IMR-90 (cell line): ENCODE measurements around the gene PNMA1. TPM values are rescaled to one million over a fixed set of nuclear protein-coding genes. Genes with fewer than 3 reads are reported as not detected.
A peak's percentile ranks its signal among the peaks of the same experiment; 100 is the strongest.

ENCODE experiments used
- ATAC-seq: fragments of 200-7000 bp; cut with Tn5 transposase; 2 replicates; pipeline ENCODE4 v1.9.1; 2020; ENCODE audit warnings: low read depth, mild to moderate bottlenecking, moderate library complexity
- BruUV-seq: library from RNA; stranded (reverse); fragments of 400-500 nt; replicated peaks from 2 replicates; lab custom pipeline; 2021; lab: Mats Ljungman, UMichigan
- CTCF ChIA-PET: fragments of 300-600 bp; formaldehyde crosslinking; extraction: SDS; loops from one replicate; lab custom pipeline; 2021; ENCODE audit warnings: antibody characterized with exemption; lab: Yijun Ruan, JAX
- POLR2A ChIA-PET: fragments of 300-600 bp; sonication (Branson Sonifier 250); formaldehyde crosslinking; loops from one replicate; lab custom pipeline; 2022; ENCODE audit warnings: antibody characterized with exemption; ENCODE audit not compliant: unreplicated experiment; lab: Charles Lee
- DNase-seq: peaks from one replicate; pipeline ENCODE4 v3.0.0; 2013
- H2AFZ ChIP-seq: replicated peaks from 2 replicates; pipeline ENCODE3; 2013; ENCODE audit warnings: low read length, mild to moderate bottlenecking; ENCODE audit not compliant: poor library complexity
- H2AK5ac ChIP-seq: 2 replicates; pipeline ENCODE4 v1.6.1; 2013; ENCODE audit warnings: low read depth, low read length, inconsistent platforms
- H2AK9ac ChIP-seq: replicated peaks from 2 replicates; pipeline ENCODE3; 2013; ENCODE audit warnings: mild to moderate bottlenecking, low read depth, low read length, moderate library complexity; ENCODE audit not compliant: poor library complexity
- H2BK120ac ChIP-seq: 2 replicates; pipeline ENCODE4 v1.6.1; 2013; ENCODE audit warnings: low read depth, low read length, inconsistent platforms
- H2BK15ac ChIP-seq: 3 replicates; pipeline ENCODE4 v1.6.1; 2013; ENCODE audit warnings: low read depth, low read length, inconsistent platforms
- H2BK20ac ChIP-seq: 2 replicates; pipeline ENCODE4 v1.6.1; 2013; ENCODE audit warnings: low read depth, mild to moderate bottlenecking, inconsistent platforms, low read length, moderate library complexity
- H2BK5ac ChIP-seq: 2 replicates; pipeline ENCODE4 v1.6.1; 2013; ENCODE audit warnings: mild to moderate bottlenecking, low read depth, low read length, inconsistent platforms; ENCODE audit not compliant: poor library complexity, severe bottlenecking
- H3K14ac ChIP-seq: replicated peaks from 2 replicates; pipeline ENCODE4 v1.6.1; 2013; ENCODE audit warnings: low read depth, low read length, inconsistent platforms
- H3K18ac ChIP-seq: 2 replicates; pipeline ENCODE4 v1.6.1; 2013; ENCODE audit warnings: low read depth, low read length, control low read depth
- H3K23ac ChIP-seq: 2 replicates; pipeline ENCODE4 v1.6.1; 2013; ENCODE audit warnings: low read depth, low read length, inconsistent platforms
- H3K27ac ChIP-seq: 2 replicates; pipeline ENCODE4 v1.5.1; 2013; ENCODE audit warnings: mild to moderate bottlenecking, control low read depth, low read length; ENCODE audit not compliant: insufficient read depth
- H3K27me3 ChIP-seq: 2 replicates; pipeline ENCODE4 v1.6.1; 2013; ENCODE audit warnings: low read length; ENCODE audit not compliant: control insufficient read depth, insufficient read depth
- H3K36me3 ChIP-seq: 2 replicates; pipeline ENCODE4 v1.6.1; 2013; ENCODE audit warnings: low read length, mixed read lengths; ENCODE audit not compliant: control insufficient read depth, insufficient read depth
- H3K4ac ChIP-seq: 2 replicates; pipeline ENCODE4 v1.6.1; 2013; ENCODE audit warnings: low read depth, low read length, inconsistent platforms
- H3K4me1 ChIP-seq: 2 replicates; pipeline ENCODE4 v1.6.1; 2013; ENCODE audit warnings: low read length, mixed read lengths; ENCODE audit not compliant: control insufficient read depth, insufficient read depth
- H3K4me2 ChIP-seq: 2 replicates; pipeline ENCODE4 v1.6.1; 2013; ENCODE audit warnings: low read depth, mild to moderate bottlenecking, control low read depth, low read length, moderate library complexity
- H3K4me3 ChIP-seq: 2 replicates; pipeline ENCODE4 v1.5.1; 2013; ENCODE audit warnings: low read depth, mild to moderate bottlenecking, control low read depth, low read length, moderate library complexity; ENCODE audit not compliant: insufficient read depth
- H3K56ac ChIP-seq: 2 replicates; pipeline ENCODE4 v1.6.1; 2013; ENCODE audit warnings: low read length, inconsistent platforms; ENCODE audit not compliant: insufficient read depth; ENCODE audit errors: extremely low read depth
- H3K79me1 ChIP-seq, 2 experiments: 2 replicates each; pipeline ENCODE4 v1.6.1; 2013; ENCODE audit warnings: low read length in 2 of 2, inconsistent platforms in 1 of 2, low read depth in 1 of 2
- H3K9ac ChIP-seq: 2 replicates; pipeline ENCODE4 v1.6.1; 2013; ENCODE audit warnings: low read depth, low read length, control low read depth
- H3K9me1 ChIP-seq: 2 replicates; pipeline ENCODE4 v1.6.1; 2013; ENCODE audit warnings: low read length, inconsistent platforms; ENCODE audit not compliant: insufficient read depth
- H3K9me3 ChIP-seq: 2 replicates; pipeline ENCODE4 v1.6.1; 2013; ENCODE audit warnings: low read length; ENCODE audit not compliant: control insufficient read depth, insufficient read depth
- H4K20me1 ChIP-seq: 2 replicates; pipeline ENCODE4 v1.6.1; 2013; ENCODE audit warnings: low read length, inconsistent platforms; ENCODE audit not compliant: insufficient read depth
- H4K5ac ChIP-seq: 2 replicates; pipeline ENCODE4 v1.6.1; 2013; ENCODE audit warnings: mild to moderate bottlenecking, low read depth, low read length, control low read depth
- H4K8ac ChIP-seq, 2 experiments: 2 replicates each; pipeline ENCODE4 v1.6.1; 2013; ENCODE audit warnings: low read depth in 2 of 2, low read length in 2 of 2, control low read depth in 1 of 2, inconsistent platforms in 1 of 2
- H4K91ac ChIP-seq: 2 replicates; pipeline ENCODE4 v1.6.1; 2013; ENCODE audit warnings: low read depth, low read length, inconsistent platforms; ENCODE audit not compliant: insufficient read depth
- BHLHE40 ChIP-seq: fragments of 150-350 bp; IDR thresholded peaks from 2 replicates; pipeline ENCODE4 v1.6.1; 2016; ENCODE audit warnings: mild to moderate bottlenecking, low read depth, low read length
- CEBPB ChIP-seq: IDR thresholded peaks from 2 replicates; pipeline ENCODE4 v1.6.1; 2012; ENCODE audit warnings: low read depth, low read length, improper control_type of control experiment
- CHD1 ChIP-seq: IDR thresholded peaks from 2 replicates; pipeline ENCODE4 v1.6.1; 2012; ENCODE audit warnings: low read depth, low read length, improper control_type of control experiment
- ELK1 ChIP-seq: fragments of 150-350 bp; IDR thresholded peaks from 2 replicates; pipeline ENCODE4 v1.6.1; 2016; ENCODE audit warnings: low read depth, mild to moderate bottlenecking, low read length, moderate library complexity, borderline replicate concordance
- FOS ChIP-seq: fragments of 150-350 bp; IDR thresholded peaks from 2 replicates; pipeline ENCODE4 v1.6.1; 2016; ENCODE audit warnings: low read depth, low read length
- MXI1 ChIP-seq: IDR thresholded peaks from 2 replicates; pipeline ENCODE4 v1.6.1; 2012; ENCODE audit warnings: low read depth, mild to moderate bottlenecking, low read length, moderate library complexity, borderline replicate concordance
- NFE2L2 ChIP-seq: fragments of 150-350 bp; IDR thresholded peaks from 2 replicates; pipeline ENCODE4 v1.6.1; 2016; ENCODE audit warnings: low read depth, mild to moderate bottlenecking, low read length
- POLR2A ChIP-seq: IDR thresholded peaks from 2 replicates; pipeline ENCODE4 v1.6.1; 2012; ENCODE audit warnings: mild to moderate bottlenecking, low read depth, low read length
- RAD21 ChIP-seq: IDR thresholded peaks from 2 replicates; pipeline ENCODE4 v1.6.1; 2012; ENCODE audit warnings: low read length, improper control_type of control experiment
- RFX5 ChIP-seq: IDR thresholded peaks from 2 replicates; pipeline ENCODE4 v1.8.0; 2012; ENCODE audit warnings: low read depth, mild to moderate bottlenecking, low read length, moderate library complexity
- SMC3 ChIP-seq: fragments of 150-350 bp; IDR thresholded peaks from 2 replicates; pipeline ENCODE4 v1.6.1; 2016; ENCODE audit warnings: low read depth, mild to moderate bottlenecking, antibody characterized with exemption, low read length, moderate library complexity
- USF2 ChIP-seq: fragments of 150-350 bp; IDR thresholded peaks from 2 replicates; pipeline ENCODE4 v1.6.1; 2017; ENCODE audit warnings: mild to moderate bottlenecking, antibody characterized with exemption, low read length, low read depth
- WGBS, 2 experiments: methylation state at CpG; one replicate each; pipeline versions ENCODE4 v1.1.5 to v1.1.7; 2013; ENCODE audit warnings: missing lambda C conversion rate in 2 of 2; ENCODE audit not compliant: insufficient read length in 1 of 2; ENCODE audit errors: extremely low coverage in 2 of 2; 5-methylcytosine and 5-hydroxymethylcytosine counted together
- dilution Hi-C: fragments of 300-500 bp; cut with HindIII; formaldehyde crosslinking; loops from one replicate; pipeline ENCODE4 v1.14.3; 2018; ENCODE audit warnings: low sequenced_read_pairs; ENCODE audit not compliant: unreplicated experiment
- in situ Hi-C: fragments of 300-500 bp; cut with MboI; formaldehyde crosslinking; loops from 3 replicates; pipeline ENCODE4 v1.14.3; 2019; ENCODE audit warnings: low sequenced_read_pairs, inconsistent platforms, mixed read lengths
- intact Hi-C: fragments of 100-400 bp; cut with micrococcal nuclease; formaldehyde crosslinking; loops from 2 replicates; pipeline ENCODE4 v1.10.0; 2022
- polyA plus RNA-seq, 3 experiments: library from polyadenylated mRNA; depleted of rRNA; stranded (reverse); fragments of >200 nt; gene quantifications; 2 replicates each; pipeline ENCODE4 v1.2.3, GENCODE V29; 2012; ENCODE audit warnings: low replicate concordance in 1 of 3
- total RNA-seq: library from RNA; depleted of rRNA; stranded (reverse); fragments of >200 nt; gene quantifications from 2 replicates; pipeline ENCODE4 v1.2.3, GENCODE V29; 2012

The PNMA1 gene
- total and polyA plus RNA-seq, 2 of the 4 experiments (the other 2 are of a cell fraction), result 6.5 to 28.2 TPM

GRCh38 chr14:73758392-73759182 lies 44.4 kb upstream of the PNMA1 start (continued):
- peak; percentile 16; the same call in 1 of the 2 replicates for TF ChIP-seq USF2

- dilution Hi-C loops (no loop called here), in situ Hi-C loops (no loop called here), intact Hi-C loops (loop anchor here (5.0 kb wide), 1 partner anchor 36 kb away; no protein-coding TSS in a partner anchor)
- peak overlapping the region; percentile 40 for H2AFZ ChIP-seq
- H2BK5ac ChIP-seq, result peak overlapping the region; percentile 90
- H4K8ac ChIP-seq, result peak overlapping the region in 1 of 2 experiments; percentile 66; a peak in 2 of 4 replicates
- H3K14ac ChIP-seq, result peak overlapping the region; percentile 39
- no peak overlapping the region for H2BK15ac ChIP-seq
- H3K9me1 ChIP-seq, result peaks cover 56% of the 10 kb centered on the region
- peaks cover 61% of the 10 kb centered on the region for H3K4me1 ChIP-seq
- DNase-seq (no peak), ATAC-seq (no peak)
- peak overlapping the region; percentile 86 for H2AK9ac ChIP-seq
- ChIA-PET CTCF (interaction anchor here (0.5 to 2.1 kb wide), 6 partner anchors 9 to 532 kb away, joined by 3 to 9 read pairs (median 4); no protein-coding TSS in a partner anchor), POLR2A (interaction anchor here (0.6 kb wide), 1 partner anchor 16 kb away, joined by 3 read pairs; no protein-coding TSS in a partner anchor)
- H3K79me1 ChIP-seq, result peaks cover 36 to 88% of the 10 kb centered on the region in 2 experiments
- no peak overlapping the region for H3K56ac ChIP-seq
- peak overlapping the region; percentile 28; the same call in 1 of the 2 replicates for H3K23ac ChIP-seq
- peak overlapping the region; percentile 6; the same call in 1 of the 2 replicates for H2BK120ac ChIP-seq
- 43% methylated on average over 2 of the region's 10 CpGs; no CpG with 5 or more reads in 1 of the 2 experiments for WGBS, 2 experiments
- H4K5ac ChIP-seq, result peak overlapping the region; percentile 70; the same call in 1 of the 2 replicates
- H3K9ac ChIP-seq, result peak overlapping the region; percentile 97
- H2BK20ac ChIP-seq, result no peak overlapping the region
- 0 out of 2 replicates have a peak overlapping the region, but pooled peaks have one; percentile 27 for H3K18ac ChIP-seq
- H4K20me1 ChIP-seq, result peaks cover 69% of the 10 kb centered on the region
- H3K4ac ChIP-seq, result peak overlapping the region; percentile 59; the same call in 1 of the 2 replicates
- peak overlapping the region; percentile 89 for H3K4me3 ChIP-seq
- H3K36me3 ChIP-seq, result no peaks in the 10 kb centered on the region; the same call in 1 of the 2 replicates
- H2AK5ac ChIP-seq, result peak overlapping the region; percentile 87
- BruUV-seq, result no TSS peak
- H4K91ac ChIP-seq, result peak overlapping the region; percentile 1; the same call in 1 of the 2 replicates
- H3K9me3 ChIP-seq, result no peaks in the 10 kb centered on the region
- peak overlapping the region; percentile 97 for H3K27ac ChIP-seq
- no peaks in the 10 kb centered on the region for H3K27me3 ChIP-seq
- peak overlapping the region; percentile 96 for H3K4me2 ChIP-seq
- TF ChIP-seq SMC3 (no peak), RAD21 (no peak), ELK1 (no peak), NFE2L2 (no peak), USF2 (no peak), FOS (no peak), CHD1 (no peak), POLR2A (no peak), BHLHE40 (no peak), RFX5 (no peak), MXI1 (no peak), CEBPB (no peak)
Measured at GRCh38 chr14:73757876-73758391, 43.8 kb upstream of the PNMA1 start.
